K562 (cell line): ENCODE results near the gene BRINP2.

Source experiments
- AFF4 ChIP-seq: sonication (generic); formaldehyde crosslinking; IDR thresholded peaks from 2 replicates; pipeline ENCODE4 v1.8.0; 2023; ENCODE audit warnings: mild to moderate bottlenecking, missing genetic modification reagents
- CTCF ChIP-seq, 3 experiments: IDR thresholded peaks in 2 of 3; conservative IDR thresholded peaks in 1 of 3; 2 replicates each; pipeline ENCODE4 v1.5.1; 2011 to 2012; ENCODE audit warnings: low read length in 3 of 3, mild to moderate bottlenecking in 3 of 3, control low read depth in 2 of 3, improper control_type of control experiment in 1 of 3, inconsistent platforms in 1 of 3, low read depth in 1 of 3, mixed read lengths in 1 of 3, moderate library complexity in 1 of 3; ENCODE audit not compliant: insufficient read depth in 2 of 3
- POLR2AphosphoS5 ChIP-seq: IDR thresholded peaks from 2 replicates; pipeline ENCODE4 v1.6.1; 2011; ENCODE audit warnings: mild to moderate bottlenecking, low read depth, low read length, moderate library complexity; ENCODE audit not compliant: control insufficient read depth, insufficient read depth
- RBBP5 ChIP-seq: fragments of 200-600 bp; sonication (generic); IDR thresholded peaks from 2 replicates; pipeline ENCODE4 v1.6.1; 2012; ENCODE audit warnings: borderline replicate concordance, mild to moderate bottlenecking, low read length, control low read depth, inconsistent platforms; ENCODE audit not compliant: insufficient read depth, poor library complexity, severe bottlenecking
- SRF ChIP-seq, 2 experiments: fragments of 250-450, 450-650 bp in 1 of 2; sonication (Bioruptor Pico) in 1 of 2; sonication (generic) in 1 of 2; formaldehyde crosslinking; IDR thresholded peaks; 2 replicates each; pipeline versions ENCODE4 v1.5.0 to v1.5.1; 2020 to 2022; ENCODE audit warnings: mild to moderate bottlenecking in 1 of 2, missing genetic modification reagents in 1 of 2
- ZBTB9 ChIP-seq: fragments of 450-650 bp; formaldehyde crosslinking; IDR thresholded peaks from 2 replicates; pipeline ENCODE4 v1.4.0; 2020; ENCODE audit warnings: mild to moderate bottlenecking, moderate library complexity
- TF ChIP-seq, protein P1 (sequence below): sonication (generic); formaldehyde crosslinking; IDR thresholded peaks from 2 replicates; pipeline ENCODE4 v1.5.0; 2020; ENCODE audit warnings: missing genetic modification reagents
- TF ChIP-seq, protein P2 (sequence below): sonication (generic); formaldehyde crosslinking; IDR thresholded peaks from 2 replicates; pipeline ENCODE4 v1.9.0; 2022; ENCODE audit warnings: mild to moderate bottlenecking, missing genetic modification reagents

DNA sequence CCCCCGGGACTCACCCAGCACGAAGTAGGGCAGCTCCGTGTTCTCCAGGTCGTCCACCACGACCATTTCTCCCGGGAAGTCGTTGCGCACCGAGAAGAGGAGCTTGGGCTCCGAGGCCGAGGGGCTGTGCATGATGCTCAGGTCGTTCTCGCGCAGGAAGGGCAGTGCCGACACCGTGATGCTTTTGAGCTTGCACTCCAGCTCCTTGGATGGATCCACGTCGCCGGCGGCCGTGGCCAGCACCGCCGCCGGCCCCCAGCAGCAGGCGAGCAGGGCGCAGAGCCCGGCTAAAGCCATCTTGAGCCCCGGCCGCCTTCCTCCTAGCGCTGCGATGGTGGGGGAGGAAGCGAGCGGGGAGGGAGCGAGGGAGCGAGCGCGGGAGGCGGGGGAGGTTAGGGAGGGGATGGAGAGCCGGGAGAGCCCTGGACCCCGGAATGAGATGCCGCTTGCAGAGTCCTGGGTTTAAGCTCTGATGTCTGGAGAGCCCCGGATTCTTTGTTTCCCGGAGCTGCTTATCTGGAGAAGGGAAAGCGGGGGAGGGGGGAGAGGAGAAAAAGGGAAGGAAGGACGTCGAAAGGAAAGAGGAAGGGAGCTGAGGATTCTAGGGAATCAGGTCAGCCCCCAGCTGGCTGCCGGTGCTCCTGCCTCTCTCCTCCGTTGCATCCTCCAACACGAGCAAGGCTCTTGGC lies 6.2 kb upstream of the BRINP2 start, which contains the start of gene ASTN1:
- TF ChIP-seq POLR2AphosphoS5 (no peak), RBBP5 (no peak), ZBTB9 (no peak), AFF4 (CRISPR knock-in tag) (no peak), CTCF (IDR thresholded peaks at IDR 0.05 in 2 of 3, conservative IDR thresholded peaks at IDR 0.05 in 1 of 3; ENCODE audit: insufficient read depth in 2 of 3, low read depth in 1 of 3, low read length in 3 of 3) (no peak), SRF (CRISPR knock-in tag; IDR thresholded peaks at IDR 0.05) (no peak)
- TF ChIP-seq, protein P1, sequence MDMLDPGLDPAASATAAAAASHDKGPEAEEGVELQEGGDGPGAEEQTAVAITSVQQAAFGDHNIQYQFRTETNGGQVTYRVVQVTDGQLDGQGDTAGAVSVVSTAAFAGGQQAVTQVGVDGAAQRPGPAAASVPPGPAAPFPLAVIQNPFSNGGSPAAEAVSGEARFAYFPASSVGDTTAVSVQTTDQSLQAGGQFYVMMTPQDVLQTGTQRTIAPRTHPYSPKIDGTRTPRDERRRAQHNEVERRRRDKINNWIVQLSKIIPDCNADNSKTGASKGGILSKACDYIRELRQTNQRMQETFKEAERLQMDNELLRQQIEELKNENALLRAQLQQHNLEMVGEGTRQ (CRISPR knock-in tag): no peak
- TF ChIP-seq, protein P2, sequence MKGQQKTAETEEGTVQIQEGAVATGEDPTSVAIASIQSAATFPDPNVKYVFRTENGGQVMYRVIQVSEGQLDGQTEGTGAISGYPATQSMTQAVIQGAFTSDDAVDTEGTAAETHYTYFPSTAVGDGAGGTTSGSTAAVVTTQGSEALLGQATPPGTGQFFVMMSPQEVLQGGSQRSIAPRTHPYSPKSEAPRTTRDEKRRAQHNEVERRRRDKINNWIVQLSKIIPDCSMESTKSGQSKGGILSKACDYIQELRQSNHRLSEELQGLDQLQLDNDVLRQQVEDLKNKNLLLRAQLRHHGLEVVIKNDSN (CRISPR knock-in tag): no peak
